Uterus (tissue), 4 donors: ENCODE measurements around the gene SLC51B. TPM values are rescaled to one million over a fixed set of nuclear protein-coding genes. Genes with fewer than 3 reads are reported as not detected.

ENCODE experiments used
- DNase-seq, 2 donors: peaks; one replicate each; pipeline ENCODE4 v3.0.0-alpha.2; 2019 to 2020
- H3K27ac ChIP-seq, 2 donors: fragments of 200-600 bp; sonication (generic); 1 replicate in 1 of 2; 2 replicates in 1 of 2; pipeline ENCODE4 v1.5.1; 2016 to 2018
- H3K27me3 ChIP-seq, 2 donors: fragments of 200-600 bp; sonication (generic); one replicate each; pipeline ENCODE4 v1.5.1; 2018 to 2019; ENCODE audit warnings: control low read depth in 1 of 2
- H3K36me3 ChIP-seq, 2 donors: fragments of 200-600 bp; sonication (generic); one replicate each; pipeline ENCODE4 v1.5.1; 2019; ENCODE audit warnings: control low read depth in 1 of 2
- H3K4me1 ChIP-seq, 2 donors: fragments of 200-600 bp; sonication (generic); one replicate each; pipeline ENCODE4 v1.5.1; 2018 to 2019; ENCODE audit warnings: control low read depth in 1 of 2
- H3K4me3 ChIP-seq, 2 donors: fragments of 200-600 bp; sonication (generic); 1 replicate in 1 of 2; 2 replicates in 1 of 2; pipeline ENCODE4 v1.5.1; 2018 to 2019; ENCODE audit warnings: mild to moderate bottlenecking in 1 of 2
- H3K9me3 ChIP-seq, 2 donors: fragments of 200-600 bp; sonication (generic); one replicate each; pipeline ENCODE4 v1.5.1; 2019; ENCODE audit warnings: control low read depth in 1 of 2
- CTCF ChIP-seq, 4 experiments: fragments of 200-600 bp in 2 of 4; fragments of 450-650 bp in 2 of 4; sonication (generic) in 2 of 4; IDR thresholded peaks; one replicate each; pipeline ENCODE4 v1.5.1; 2016 to 2019; ENCODE audit warnings: antibody characterized with exemption in 4 of 4, mild to moderate bottlenecking in 2 of 4, moderate library complexity in 1 of 4
- POLR2A ChIP-seq, 2 donors: fragments of 450-650 bp; IDR thresholded peaks; one replicate each; pipeline ENCODE4 v1.6.1; 2016; ENCODE audit warnings: antibody characterized with exemption in 2 of 2, mild to moderate bottlenecking in 1 of 2, moderate library complexity in 1 of 2
- intact Hi-C: fragments of 100-400 bp; cut with DNase I; formaldehyde crosslinking; loops from one replicate; pipeline ENCODE4 v1.15.1; 2023; ENCODE audit warnings: low total_unique reads
- total RNA-seq, 4 donors: library from RNA; depleted of rRNA in 3 of 4; stranded (reverse); fragments of >200 nt in 3 of 4; gene quantifications; one replicate each; pipeline versions ENCODE4 v1.1.0 to v1.2.4, GENCODE V29; 2014 to 2023
- donor health status: DM: yes; HTN: yes; CAD: no.

Gene SLC51B
- total RNA-seq, 4 donors from 2014 or later, result not detected

GRCh38 chr15:65033659-65034269 is 11.4 kb upstream of the SLC51B start:
- TF ChIP-seq POLR2A (IDR thresholded peaks at IDR 0.05) (no peak), CTCF (IDR thresholded peaks at IDR 0.05) (peak; percentile 50 to 69 (median 54))
- no peak for DNase-seq
- H3K9me3 ChIP-seq, result no peaks in the 10 kb centered on the region
- H3K36me3 ChIP-seq, result no peaks in the 10 kb centered on the region
- no peaks in the 10 kb centered on the region for H3K27me3 ChIP-seq
- H3K4me3 ChIP-seq, result no peak overlapping the region
- H3K4me1 ChIP-seq, result no peaks in the 10 kb centered on the region
- intact Hi-C loops, result loop anchor here (10.0 kb wide), 1 partner anchor 51 kb away; no protein-coding TSS in a partner anchor
- H3K27ac ChIP-seq, result no peak overlapping the region

GRCh38 chr15:65034719-65035118 is 10.5 kb upstream of the SLC51B start:
- no peaks in the 10 kb centered on the region for H3K9me3 ChIP-seq

GRCh38 chr15:65037309-65037708 is 7.9 kb upstream of the SLC51B start:
- H3K27ac ChIP-seq, result no peak overlapping the region
- no peak for TF ChIP-seq CTCF (IDR thresholded peaks at IDR 0.05)
- TF ChIP-seq POLR2A (IDR thresholded peaks at IDR 0.05), result no peak
- no peaks in the 10 kb centered on the region for H3K9me3 ChIP-seq
- no peak for DNase-seq
- no peak overlapping the region for H3K4me3 ChIP-seq
- no peaks in the 10 kb centered on the region for H3K36me3 ChIP-seq
- intact Hi-C loops, result loop anchor here (10.0 kb wide), 1 partner anchor 47 kb away; no protein-coding TSS in a partner anchor
- no peaks in the 10 kb centered on the region for H3K4me1 ChIP-seq
- H3K27me3 ChIP-seq, result no peaks in the 10 kb centered on the region

More at GRCh38 chr15:65034719-65035118, 10.5 kb upstream of the SLC51B start:
- intact Hi-C loops, result loop anchor here (10.0 kb wide), 1 partner anchor 50 kb away; no protein-coding TSS in a partner anchor
- Histone ChIP-seq H3K27ac (no peak overlapping the region), H3K4me3 (no peak overlapping the region), H3K4me1 (no peaks in the 10 kb centered on the region), H3K36me3 (no peaks in the 10 kb centered on the region), H3K27me3 (no peaks in the 10 kb centered on the region)
- DNase-seq, result no peak
- TF ChIP-seq POLR2A (IDR thresholded peaks at IDR 0.05) (no peak), CTCF (IDR thresholded peaks at IDR 0.05) (no peak)

- intact Hi-C loops, result loop anchor here (10.0 kb wide), 1 partner anchor 46 kb away; no protein-coding TSS in a partner anchor
- no peak for DNase-seq
- no peak overlapping the region for H3K4me3 ChIP-seq
- H3K27me3 ChIP-seq, result no peaks in the 10 kb centered on the region
- H3K27ac ChIP-seq, result no peak overlapping the region
- H3K9me3 ChIP-seq, result no peaks in the 10 kb centered on the region
- no peaks in the 10 kb centered on the region for H3K36me3 ChIP-seq
- no peaks in the 10 kb centered on the region for H3K4me1 ChIP-seq
- TF ChIP-seq POLR2A (IDR thresholded peaks at IDR 0.05) (no peak), CTCF (IDR thresholded peaks at IDR 0.05) (no peak)
Observed at GRCh38 chr15:65038428-65038827, 6.8 kb upstream of the SLC51B start.

GRCh38 chr15:65038836-65039235 is 6.4 kb upstream of the SLC51B start:
- no peaks in the 10 kb centered on the region for H3K4me1 ChIP-seq
- H3K36me3 ChIP-seq, result no peaks in the 10 kb centered on the region
- no peak overlapping the region for H3K4me3 ChIP-seq
- intact Hi-C loops, result loop anchor here (10.0 kb wide), 1 partner anchor 46 kb away; no protein-coding TSS in a partner anchor
- no peaks in the 10 kb centered on the region for H3K27me3 ChIP-seq
- TF ChIP-seq CTCF (IDR thresholded peaks at IDR 0.05), result no peak
- no peak for TF ChIP-seq POLR2A (IDR thresholded peaks at IDR 0.05)
- H3K9me3 ChIP-seq, result no peaks in the 10 kb centered on the region
- H3K27ac ChIP-seq, result no peak overlapping the region
- DNase-seq, result peak; percentile 49
